ENCODE measurements around the gene DTX3L.
"Not testable (repeated sequence)": the region's sequence is repeated elsewhere in the genome, so short reads cannot be mapped to it uniquely, and the experiment has no call there.

DNA sequence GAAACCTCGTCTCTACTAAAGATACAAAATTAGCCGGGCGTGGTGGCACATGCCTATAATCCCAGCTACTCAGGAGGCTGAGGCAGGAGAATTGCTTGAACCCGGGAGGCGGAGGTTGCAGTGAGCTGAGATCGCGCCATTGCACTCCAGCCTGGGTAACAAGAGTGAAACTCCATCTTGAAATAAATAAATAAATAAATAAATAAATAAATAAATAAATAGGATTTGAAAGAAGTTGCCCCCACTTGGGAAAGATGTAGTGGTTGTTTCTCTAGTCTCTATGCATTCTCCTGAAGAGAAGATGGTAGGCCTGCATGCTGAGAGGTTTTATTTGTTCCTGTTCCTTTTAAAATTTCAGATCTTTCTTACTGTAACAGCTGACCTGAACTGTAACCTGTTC is 4.0 kb downstream of the DTX3L start:
- TF ChIP-seq JUND (IDR thresholded peaks at IDR 0.05; ENCODE audit: low read depth, low read length): not testable (repeated sequence)
- TF ChIP-seq, protein P1, sequence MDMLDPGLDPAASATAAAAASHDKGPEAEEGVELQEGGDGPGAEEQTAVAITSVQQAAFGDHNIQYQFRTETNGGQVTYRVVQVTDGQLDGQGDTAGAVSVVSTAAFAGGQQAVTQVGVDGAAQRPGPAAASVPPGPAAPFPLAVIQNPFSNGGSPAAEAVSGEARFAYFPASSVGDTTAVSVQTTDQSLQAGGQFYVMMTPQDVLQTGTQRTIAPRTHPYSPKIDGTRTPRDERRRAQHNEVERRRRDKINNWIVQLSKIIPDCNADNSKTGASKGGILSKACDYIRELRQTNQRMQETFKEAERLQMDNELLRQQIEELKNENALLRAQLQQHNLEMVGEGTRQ (IDR thresholded peaks at IDR 0.05; ENCODE audit: borderline replicate concordance, low read depth, low read length): not testable (repeated sequence)
